HuH-7 (cell line): Measurements from ENCODE around the gene OR11H1.
"Not testable (repeated sequence)": the region's sequence is repeated elsewhere in the genome, so short reads cannot be mapped to it uniquely, and the experiment has no call there.

Experiments
- DNase-seq: peaks from one replicate; pipeline ENCODE4 v3.0.0; 2011; ENCODE audit warnings: low spot score

OR11H1 gene, protein sequence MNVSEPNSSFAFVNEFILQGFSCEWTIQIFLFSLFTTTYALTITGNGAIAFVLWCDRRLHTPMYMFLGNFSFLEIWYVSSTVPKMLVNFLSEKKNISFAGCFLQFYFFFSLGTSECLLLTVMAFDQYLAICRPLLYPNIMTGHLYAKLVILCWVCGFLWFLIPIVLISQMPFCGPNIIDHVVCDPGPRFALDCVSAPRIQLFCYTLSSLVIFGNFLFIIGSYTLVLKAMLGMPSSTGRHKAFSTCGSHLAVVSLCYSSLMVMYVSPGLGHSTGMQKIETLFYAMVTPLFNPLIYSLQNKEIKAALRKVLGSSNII

DNA sequence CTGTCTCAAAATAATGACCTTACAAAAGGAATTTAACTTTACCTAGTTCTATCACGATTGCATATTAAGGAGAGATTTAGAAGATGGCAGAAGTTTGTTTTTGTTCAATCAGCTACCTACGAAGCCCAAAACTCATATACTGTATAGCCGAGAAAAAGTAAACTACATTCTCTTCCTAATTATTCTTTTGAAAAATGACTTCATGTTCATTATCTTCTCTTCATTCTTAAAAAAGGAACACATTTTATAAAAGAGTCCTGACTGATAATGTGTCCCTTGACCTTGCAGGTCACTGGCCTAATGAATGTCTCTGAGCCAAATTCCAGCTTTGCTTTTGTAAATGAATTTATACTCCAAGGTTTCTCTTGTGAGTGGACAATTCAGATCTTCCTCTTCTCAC is at the start of gene OR11H1:
TSS of gene OR11H1 (plus strand) at position 301 of the 400 bp plus-strand sequence. CDS start at position 301, 0 bp downstream.
- DNase-seq = not testable (repeated sequence)

DNA sequence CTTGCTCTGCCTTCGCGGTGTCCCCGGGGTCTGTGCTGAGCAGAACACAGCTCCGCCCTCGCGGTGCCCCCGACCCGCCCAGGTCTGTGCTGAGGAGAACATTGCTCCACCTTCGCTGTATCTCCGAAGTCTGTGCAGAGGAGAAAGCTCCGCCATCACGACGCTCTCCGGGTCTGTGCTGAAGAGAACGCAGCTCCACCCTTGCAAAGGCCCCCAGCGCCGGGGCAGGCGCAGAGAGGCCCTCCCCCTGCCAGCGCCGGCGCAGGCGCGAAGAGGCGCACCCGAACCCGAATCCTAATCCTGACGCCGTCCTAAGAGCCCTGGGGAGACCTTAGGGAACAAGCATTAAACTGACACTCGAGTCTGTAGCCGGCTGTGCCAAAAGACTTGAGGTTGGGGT is 18.0 kb upstream of the OR11H1 start:
- DNase-seq = not testable (repeated sequence)

DNA sequence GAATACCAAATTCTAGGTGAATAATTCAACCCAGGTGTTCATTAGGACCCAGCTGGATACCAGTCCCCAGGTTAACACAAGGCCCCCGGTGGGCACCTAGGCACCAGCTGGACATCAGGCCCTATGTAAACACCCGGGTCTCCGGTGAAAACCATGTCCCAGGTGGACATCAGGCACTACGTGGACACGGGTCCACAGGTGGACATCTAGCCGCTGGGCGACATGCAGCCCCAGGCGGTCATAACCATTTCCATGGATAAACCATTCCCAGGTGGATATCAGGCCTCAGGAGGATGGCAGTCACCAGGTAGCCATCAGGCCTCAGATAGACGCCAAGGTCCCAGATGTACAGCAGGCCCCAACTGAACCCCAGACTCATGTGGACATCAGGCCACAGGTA is 12.1 kb upstream of the OR11H1 start:
- not testable (repeated sequence) for DNase-seq

DNA sequence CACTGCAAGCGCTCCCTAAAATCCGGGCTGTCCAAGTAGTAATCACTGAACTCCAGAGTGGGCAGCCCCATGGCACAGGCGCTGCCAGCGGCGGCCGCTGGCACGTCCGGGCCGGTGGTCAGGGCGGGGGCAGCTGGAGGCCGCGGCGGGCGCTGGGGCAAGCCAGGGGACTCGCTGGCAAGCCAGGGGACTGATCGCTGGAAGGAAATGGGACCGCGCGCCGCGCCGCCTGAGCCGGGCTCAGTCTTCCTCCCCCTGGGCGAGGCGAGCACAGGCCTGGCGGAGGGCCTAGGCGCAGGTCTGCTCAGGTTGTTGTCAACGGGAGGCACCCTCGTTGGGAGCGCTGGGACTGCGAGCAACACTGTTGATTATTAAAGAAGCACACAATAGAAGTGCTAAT is 25.8 kb downstream of the OR11H1 start:
- not testable (repeated sequence) for DNase-seq

DNA sequence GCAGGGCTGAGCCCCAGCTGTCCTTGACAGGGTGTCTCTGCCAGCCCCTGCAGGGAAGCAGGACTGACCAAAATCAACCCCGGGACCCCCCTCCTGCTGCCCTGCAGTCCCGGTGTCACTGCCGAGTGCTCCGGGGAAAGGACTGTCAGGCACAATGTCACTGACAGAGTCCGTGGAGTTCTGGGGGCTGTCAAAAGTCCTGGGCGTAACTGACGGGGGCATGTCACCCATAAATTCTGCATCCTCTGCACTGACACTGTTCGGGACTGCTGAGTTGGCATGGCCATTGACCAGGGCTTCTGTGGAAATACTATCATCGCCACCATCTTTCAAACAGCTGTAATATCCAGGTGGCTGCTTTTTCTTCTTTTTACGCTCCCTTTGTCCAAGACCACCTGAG is 35.5 kb downstream of the OR11H1 start:
- not testable (repeated sequence) for DNase-seq

DNA sequence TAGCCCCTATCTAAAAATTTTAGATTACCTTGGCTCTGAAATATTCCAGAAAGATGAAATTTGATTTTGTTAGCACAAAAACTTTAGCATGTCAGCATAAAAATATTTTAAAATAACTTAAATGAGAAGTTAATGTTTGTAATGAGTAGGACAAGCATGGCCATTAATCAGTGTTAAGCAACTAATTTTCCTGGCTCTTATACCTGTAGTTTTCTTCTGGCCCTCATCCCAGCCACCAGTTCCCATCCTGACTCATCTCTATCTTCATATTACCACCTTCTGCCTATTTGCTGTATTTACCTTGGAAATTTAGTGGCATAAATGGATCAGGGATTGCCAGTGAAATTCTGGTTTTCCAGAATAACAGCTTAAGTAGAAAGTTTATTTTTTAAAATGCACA is 37.1 kb downstream of the OR11H1 start:
- DNase-seq = not testable (repeated sequence)
